OCI-LY1 (cell line): Measurements from ENCODE around the gene LSP1.

Source experiments
- EZH2 ChIP-seq: fragments of 200-600 bp; sonication (generic), shearing (Covaris generic); IDR thresholded peaks from 2 replicates; pipeline ENCODE4 v1.8.0; 2017; ENCODE audit warnings: borderline replicate concordance, mixed run types, mild to moderate bottlenecking, antibody characterized with exemption, low read length, moderate library complexity, mixed read lengths
- TF ChIP-seq, protein P1 (sequence below): fragments of 200-600 bp; sonication (generic), shearing (Covaris generic); IDR thresholded peaks from 2 replicates; pipeline ENCODE4 v1.5.1; 2017; ENCODE audit warnings: mild to moderate bottlenecking, antibody characterized with exemption, low read length, moderate library complexity, mixed read lengths

DNA sequence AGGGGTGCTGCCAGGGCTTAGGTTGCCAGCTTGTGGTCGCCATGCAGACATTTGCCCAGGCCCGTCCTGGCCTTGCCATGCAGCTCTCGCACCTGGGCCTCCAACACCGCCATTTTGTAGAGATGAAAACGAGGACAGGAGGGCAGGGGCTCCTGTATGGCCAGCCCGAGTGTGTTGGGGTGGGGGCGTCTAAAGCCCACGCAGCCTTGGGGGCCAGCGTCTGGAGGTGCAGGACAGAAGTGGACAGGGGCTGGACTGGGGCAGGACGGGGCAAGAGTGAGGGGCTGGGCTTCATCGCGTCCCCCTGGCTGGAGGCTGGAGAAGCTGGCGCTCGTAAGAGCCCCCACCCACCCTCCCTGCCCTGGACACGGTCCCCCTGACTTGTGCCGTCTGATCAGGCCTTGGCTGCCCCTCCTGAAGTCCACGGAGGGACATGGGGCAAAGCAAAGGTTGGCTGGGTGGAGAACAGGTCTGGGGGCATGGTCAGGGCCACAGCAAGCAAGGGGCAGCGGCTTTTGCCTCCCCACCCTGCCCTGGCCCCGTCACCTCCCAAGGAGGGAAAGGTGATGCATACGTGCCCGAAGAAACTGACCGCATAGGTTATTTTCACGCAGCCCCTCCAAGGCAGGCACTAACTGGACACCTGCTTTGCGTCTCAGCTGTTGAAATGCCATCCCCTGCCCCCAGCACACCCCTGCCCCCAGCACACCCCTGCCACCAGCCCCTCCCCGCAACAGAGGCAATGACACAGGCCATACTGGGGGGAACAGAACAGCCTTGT lies 67.4 kb downstream of the LSP1 start:
- TF ChIP-seq, protein P1, sequence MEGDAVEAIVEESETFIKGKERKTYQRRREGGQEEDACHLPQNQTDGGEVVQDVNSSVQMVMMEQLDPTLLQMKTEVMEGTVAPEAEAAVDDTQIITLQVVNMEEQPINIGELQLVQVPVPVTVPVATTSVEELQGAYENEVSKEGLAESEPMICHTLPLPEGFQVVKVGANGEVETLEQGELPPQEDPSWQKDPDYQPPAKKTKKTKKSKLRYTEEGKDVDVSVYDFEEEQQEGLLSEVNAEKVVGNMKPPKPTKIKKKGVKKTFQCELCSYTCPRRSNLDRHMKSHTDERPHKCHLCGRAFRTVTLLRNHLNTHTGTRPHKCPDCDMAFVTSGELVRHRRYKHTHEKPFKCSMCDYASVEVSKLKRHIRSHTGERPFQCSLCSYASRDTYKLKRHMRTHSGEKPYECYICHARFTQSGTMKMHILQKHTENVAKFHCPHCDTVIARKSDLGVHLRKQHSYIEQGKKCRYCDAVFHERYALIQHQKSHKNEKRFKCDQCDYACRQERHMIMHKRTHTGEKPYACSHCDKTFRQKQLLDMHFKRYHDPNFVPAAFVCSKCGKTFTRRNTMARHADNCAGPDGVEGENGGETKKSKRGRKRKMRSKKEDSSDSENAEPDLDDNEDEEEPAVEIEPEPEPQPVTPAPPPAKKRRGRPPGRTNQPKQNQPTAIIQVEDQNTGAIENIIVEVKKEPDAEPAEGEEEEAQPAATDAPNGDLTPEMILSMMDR, result no peak
- TF ChIP-seq EZH2, result no peak
